ENCODE results near the gene LRP1B. TPM values are rescaled to one million over a fixed set of nuclear protein-coding genes. Genes with fewer than 3 reads are reported as not detected.

Gene LRP1B
- total RNA-seq, 1 experiment from 2014 or later: 0.52 TPM

DNA sequence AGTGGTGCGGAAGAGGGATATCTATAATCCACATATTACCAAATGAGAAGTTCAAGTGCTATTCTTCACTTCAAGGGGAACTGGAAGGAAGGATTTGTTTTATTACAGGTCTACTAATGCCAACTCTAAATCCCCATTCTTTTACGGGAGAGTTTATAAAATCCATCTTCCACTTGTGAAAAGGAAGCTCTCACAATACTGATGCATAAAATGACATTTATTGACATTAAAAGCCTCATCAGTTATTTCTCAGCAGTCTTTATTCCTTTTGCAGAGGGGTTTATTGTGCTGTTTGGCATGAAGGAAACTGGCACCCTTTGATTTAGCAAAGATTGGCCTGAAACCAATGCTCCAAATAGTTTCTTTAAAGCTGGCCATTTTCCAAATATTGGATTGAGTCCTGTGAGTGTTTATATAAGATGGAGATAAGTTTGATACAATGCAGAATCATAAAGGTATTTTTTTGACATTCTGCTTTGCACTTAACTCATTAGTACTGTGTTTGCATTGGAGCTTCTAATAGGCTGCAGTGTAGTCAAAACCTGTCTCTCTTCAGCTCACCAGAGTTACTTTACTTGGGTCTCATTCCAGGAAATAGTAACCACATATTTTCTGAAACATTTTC is 26.6 kb downstream of the LRP1B start (continued):
- TF ChIP-seq, protein P1, sequence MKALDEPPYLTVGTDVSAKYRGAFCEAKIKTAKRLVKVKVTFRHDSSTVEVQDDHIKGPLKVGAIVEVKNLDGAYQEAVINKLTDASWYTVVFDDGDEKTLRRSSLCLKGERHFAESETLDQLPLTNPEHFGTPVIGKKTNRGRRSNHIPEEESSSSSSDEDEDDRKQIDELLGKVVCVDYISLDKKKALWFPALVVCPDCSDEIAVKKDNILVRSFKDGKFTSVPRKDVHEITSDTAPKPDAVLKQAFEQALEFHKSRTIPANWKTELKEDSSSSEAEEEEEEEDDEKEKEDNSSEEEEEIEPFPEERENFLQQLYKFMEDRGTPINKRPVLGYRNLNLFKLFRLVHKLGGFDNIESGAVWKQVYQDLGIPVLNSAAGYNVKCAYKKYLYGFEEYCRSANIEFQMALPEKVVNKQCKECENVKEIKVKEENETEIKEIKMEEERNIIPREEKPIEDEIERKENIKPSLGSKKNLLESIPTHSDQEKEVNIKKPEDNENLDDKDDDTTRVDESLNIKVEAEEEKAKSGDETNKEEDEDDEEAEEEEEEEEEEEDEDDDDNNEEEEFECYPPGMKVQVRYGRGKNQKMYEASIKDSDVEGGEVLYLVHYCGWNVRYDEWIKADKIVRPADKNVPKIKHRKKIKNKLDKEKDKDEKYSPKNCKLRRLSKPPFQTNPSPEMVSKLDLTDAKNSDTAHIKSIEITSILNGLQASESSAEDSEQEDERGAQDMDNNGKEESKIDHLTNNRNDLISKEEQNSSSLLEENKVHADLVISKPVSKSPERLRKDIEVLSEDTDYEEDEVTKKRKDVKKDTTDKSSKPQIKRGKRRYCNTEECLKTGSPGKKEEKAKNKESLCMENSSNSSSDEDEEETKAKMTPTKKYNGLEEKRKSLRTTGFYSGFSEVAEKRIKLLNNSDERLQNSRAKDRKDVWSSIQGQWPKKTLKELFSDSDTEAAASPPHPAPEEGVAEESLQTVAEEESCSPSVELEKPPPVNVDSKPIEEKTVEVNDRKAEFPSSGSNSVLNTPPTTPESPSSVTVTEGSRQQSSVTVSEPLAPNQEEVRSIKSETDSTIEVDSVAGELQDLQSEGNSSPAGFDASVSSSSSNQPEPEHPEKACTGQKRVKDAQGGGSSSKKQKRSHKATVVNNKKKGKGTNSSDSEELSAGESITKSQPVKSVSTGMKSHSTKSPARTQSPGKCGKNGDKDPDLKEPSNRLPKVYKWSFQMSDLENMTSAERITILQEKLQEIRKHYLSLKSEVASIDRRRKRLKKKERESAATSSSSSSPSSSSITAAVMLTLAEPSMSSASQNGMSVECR (CRISPR knock-in tag; IDR thresholded peaks at IDR 0.05; ENCODE audit: borderline replicate concordance): no peak
- TF ChIP-seq ZNF425 (CRISPR knock-in tag; conservative IDR thresholded peaks at IDR 0.05): no peak

GRCh38 chr2:142100970-142101369 is 29.8 kb downstream of the LRP1B start:
- no peak overlapping the region for H3K4me3 Mint-ChIP-seq
- H3K27ac Mint-ChIP-seq: peak overlapping the region; percentile 57
- DNase-seq (ENCODE audit: low spot score): no peak
- peaks cover 13% of the 10 kb centered on the region for H3K4me1 Mint-ChIP-seq
- no peaks in the 10 kb centered on the region for H3K9me3 Mint-ChIP-seq
- H3K36me3 Mint-ChIP-seq: no peaks in the 10 kb centered on the region
- ATAC-seq: no peak
- TF ChIP-seq, protein P2, sequence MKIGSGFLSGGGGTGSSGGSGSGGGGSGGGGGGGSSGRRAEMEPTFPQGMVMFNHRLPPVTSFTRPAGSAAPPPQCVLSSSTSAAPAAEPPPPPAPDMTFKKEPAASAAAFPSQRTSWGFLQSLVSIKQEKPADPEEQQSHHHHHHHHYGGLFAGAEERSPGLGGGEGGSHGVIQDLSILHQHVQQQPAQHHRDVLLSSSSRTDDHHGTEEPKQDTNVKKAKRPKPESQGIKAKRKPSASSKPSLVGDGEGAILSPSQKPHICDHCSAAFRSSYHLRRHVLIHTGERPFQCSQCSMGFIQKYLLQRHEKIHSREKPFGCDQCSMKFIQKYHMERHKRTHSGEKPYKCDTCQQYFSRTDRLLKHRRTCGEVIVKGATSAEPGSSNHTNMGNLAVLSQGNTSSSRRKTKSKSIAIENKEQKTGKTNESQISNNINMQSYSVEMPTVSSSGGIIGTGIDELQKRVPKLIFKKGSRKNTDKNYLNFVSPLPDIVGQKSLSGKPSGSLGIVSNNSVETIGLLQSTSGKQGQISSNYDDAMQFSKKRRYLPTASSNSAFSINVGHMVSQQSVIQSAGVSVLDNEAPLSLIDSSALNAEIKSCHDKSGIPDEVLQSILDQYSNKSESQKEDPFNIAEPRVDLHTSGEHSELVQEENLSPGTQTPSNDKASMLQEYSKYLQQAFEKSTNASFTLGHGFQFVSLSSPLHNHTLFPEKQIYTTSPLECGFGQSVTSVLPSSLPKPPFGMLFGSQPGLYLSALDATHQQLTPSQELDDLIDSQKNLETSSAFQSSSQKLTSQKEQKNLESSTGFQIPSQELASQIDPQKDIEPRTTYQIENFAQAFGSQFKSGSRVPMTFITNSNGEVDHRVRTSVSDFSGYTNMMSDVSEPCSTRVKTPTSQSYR (CRISPR knock-in tag; IDR thresholded peaks at IDR 0.05): no peak
- TF ChIP-seq GABPB1 (CRISPR knock-in tag; IDR thresholded peaks at IDR 0.05) (no peak), ERG (CRISPR knock-in tag; IDR thresholded peaks at IDR 0.05) (no peak), ESRRA (CRISPR knock-in tag; IDR thresholded peaks at IDR 0.05; ENCODE audit: borderline replicate concordance) (no peak), TEAD4 (CRISPR knock-in tag; IDR thresholded peaks at IDR 0.05) (no peak), ZBTB43 (CRISPR knock-in tag; IDR thresholded peaks at IDR 0.05) (no peak), NFYB (CRISPR knock-in tag; conservative IDR thresholded peaks at IDR 0.05; ENCODE audit: low read depth) (no peak)
- TF ChIP-seq, protein P3, sequence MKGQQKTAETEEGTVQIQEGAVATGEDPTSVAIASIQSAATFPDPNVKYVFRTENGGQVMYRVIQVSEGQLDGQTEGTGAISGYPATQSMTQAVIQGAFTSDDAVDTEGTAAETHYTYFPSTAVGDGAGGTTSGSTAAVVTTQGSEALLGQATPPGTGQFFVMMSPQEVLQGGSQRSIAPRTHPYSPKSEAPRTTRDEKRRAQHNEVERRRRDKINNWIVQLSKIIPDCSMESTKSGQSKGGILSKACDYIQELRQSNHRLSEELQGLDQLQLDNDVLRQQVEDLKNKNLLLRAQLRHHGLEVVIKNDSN (CRISPR knock-in tag; IDR thresholded peaks at IDR 0.05): no peak
- TF ChIP-seq, protein P4, sequence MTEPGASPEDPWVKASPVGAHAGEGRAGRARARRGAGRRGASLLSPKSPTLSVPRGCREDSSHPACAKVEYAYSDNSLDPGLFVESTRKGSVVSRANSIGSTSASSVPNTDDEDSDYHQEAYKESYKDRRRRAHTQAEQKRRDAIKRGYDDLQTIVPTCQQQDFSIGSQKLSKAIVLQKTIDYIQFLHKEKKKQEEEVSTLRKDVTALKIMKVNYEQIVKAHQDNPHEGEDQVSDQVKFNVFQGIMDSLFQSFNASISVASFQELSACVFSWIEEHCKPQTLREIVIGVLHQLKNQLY (CRISPR knock-in tag; IDR thresholded peaks at IDR 0.05): no peak
- TF ChIP-seq, protein P5, sequence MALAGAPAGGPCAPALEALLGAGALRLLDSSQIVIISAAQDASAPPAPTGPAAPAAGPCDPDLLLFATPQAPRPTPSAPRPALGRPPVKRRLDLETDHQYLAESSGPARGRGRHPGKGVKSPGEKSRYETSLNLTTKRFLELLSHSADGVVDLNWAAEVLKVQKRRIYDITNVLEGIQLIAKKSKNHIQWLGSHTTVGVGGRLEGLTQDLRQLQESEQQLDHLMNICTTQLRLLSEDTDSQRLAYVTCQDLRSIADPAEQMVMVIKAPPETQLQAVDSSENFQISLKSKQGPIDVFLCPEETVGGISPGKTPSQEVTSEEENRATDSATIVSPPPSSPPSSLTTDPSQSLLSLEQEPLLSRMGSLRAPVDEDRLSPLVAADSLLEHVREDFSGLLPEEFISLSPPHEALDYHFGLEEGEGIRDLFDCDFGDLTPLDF (CRISPR knock-in tag; IDR thresholded peaks at IDR 0.05): no peak
- ChIA-PET CTCF (no interaction called here), POLR2A (interaction anchor here (0.7 kb wide), 1 partner anchor 849 kb away, joined by 3 read pairs; no protein-coding TSS in a partner anchor)
- no peaks in the 10 kb centered on the region for H3K27me3 Mint-ChIP-seq (ENCODE audit: low read depth)

All from WTC11 (cell line).